GM18873 (cell line): ENCODE data around the gene CST7.

Experiments used
- ATAC-seq: cut with Tn5 transposase; IDR thresholded peaks from one replicate; pipeline ENCODE4 v1.9.1; 2021; ENCODE audit warnings: mild to moderate bottlenecking, moderate library complexity, moderate number of reproducible peaks; ENCODE audit not compliant: unreplicated experiment, low FRiP score

The CST7 gene

GRCh38 chr20:24962182-24962492 lies 13.1 kb downstream of the CST7 start:
- ATAC-seq = no peak

GRCh38 chr20:24962510-24962909 lies 13.4 kb downstream of the CST7 start:
- ATAC-seq = no peak

GRCh38 chr20:24963672-24964505 lies 14.8 kb downstream of the CST7 start:
- no peak for ATAC-seq

- ATAC-seq = no peak
Observed at GRCh38 chr20:24964506-24964840, 15.4 kb downstream of the CST7 start.

GRCh38 chr20:24965065-24965919 lies 16.2 kb downstream of the CST7 start:
- no peak for ATAC-seq

- no peak for ATAC-seq
Observed at GRCh38 chr20:24966317-24967012, 17.4 kb downstream of the CST7 start.

- ATAC-seq = no peak
Observed at GRCh38 chr20:24968278-24968800, 19.3 kb downstream of the CST7 start.

GRCh38 chr20:24969186-24970029 lies 20.3 kb downstream of the CST7 start:
- ATAC-seq = no peak

- ATAC-seq = no peak
Observed at GRCh38 chr20:24970030-24970553, 21.0 kb downstream of the CST7 start.

- no peak for ATAC-seq
Observed at GRCh38 chr20:24970754-24971153, 21.7 kb downstream of the CST7 start.

- no peak for ATAC-seq
Observed at GRCh38 chr20:24971376-24972101, 22.5 kb downstream of the CST7 start.

GRCh38 chr20:24972341-24972740 lies 23.3 kb downstream of the CST7 start:
- no peak for ATAC-seq

- no peak for ATAC-seq
Observed at GRCh38 chr20:24977336-24977735, 28.3 kb downstream of the CST7 start.

GRCh38 chr20:24977797-24978196 lies 28.7 kb downstream of the CST7 start:
- no peak for ATAC-seq

- ATAC-seq = no peak
Observed at GRCh38 chr20:24978513-24978912, 29.4 kb downstream of the CST7 start.

GRCh38 chr20:24979036-24979960 lies 30.2 kb downstream of the CST7 start:
- ATAC-seq = no peak

- no peak for ATAC-seq
Observed at GRCh38 chr20:24980291-24981053, 31.4 kb downstream of the CST7 start.
